ENCODE results near the gene ZBTB7A. TPM values are rescaled to one million over a fixed set of nuclear protein-coding genes. Genes with fewer than 3 reads are reported as not detected.

Gene ZBTB7A
- total RNA-seq, 1 donor from 2014 or later: 30.0 TPM

DNA sequence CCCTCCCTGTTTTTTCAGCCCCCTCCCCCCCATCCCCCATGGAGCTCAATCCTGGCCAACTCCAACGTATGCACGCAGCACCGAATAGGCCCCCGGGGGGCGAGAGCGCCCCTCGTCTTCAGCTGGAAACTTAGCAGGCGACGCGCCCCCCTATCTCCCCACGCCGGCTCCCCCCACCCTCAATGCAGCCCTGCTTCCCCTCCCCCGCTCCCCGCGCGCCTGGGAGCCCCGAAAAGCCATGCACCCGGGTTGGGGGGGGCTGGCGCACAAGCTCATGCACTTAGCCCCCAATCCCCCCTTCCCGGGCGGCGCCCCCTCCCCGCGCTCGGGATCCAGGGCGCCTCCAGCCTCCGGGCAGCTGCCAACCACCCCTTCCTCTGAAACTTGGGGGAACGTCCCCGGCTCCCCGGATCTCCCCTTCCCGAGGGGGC lies 508 bp downstream of the ZBTB7A start:
- Mint-ChIP-seq H3K36me3 (ENCODE audit: unreplicated experiment) (no peaks in the 10 kb centered on the region), H3K27ac (ENCODE audit: unreplicated experiment) (no peak overlapping the region), H3K4me1 (ENCODE audit: unreplicated experiment) (peaks cover 21% of the 10 kb centered on the region)

DNA sequence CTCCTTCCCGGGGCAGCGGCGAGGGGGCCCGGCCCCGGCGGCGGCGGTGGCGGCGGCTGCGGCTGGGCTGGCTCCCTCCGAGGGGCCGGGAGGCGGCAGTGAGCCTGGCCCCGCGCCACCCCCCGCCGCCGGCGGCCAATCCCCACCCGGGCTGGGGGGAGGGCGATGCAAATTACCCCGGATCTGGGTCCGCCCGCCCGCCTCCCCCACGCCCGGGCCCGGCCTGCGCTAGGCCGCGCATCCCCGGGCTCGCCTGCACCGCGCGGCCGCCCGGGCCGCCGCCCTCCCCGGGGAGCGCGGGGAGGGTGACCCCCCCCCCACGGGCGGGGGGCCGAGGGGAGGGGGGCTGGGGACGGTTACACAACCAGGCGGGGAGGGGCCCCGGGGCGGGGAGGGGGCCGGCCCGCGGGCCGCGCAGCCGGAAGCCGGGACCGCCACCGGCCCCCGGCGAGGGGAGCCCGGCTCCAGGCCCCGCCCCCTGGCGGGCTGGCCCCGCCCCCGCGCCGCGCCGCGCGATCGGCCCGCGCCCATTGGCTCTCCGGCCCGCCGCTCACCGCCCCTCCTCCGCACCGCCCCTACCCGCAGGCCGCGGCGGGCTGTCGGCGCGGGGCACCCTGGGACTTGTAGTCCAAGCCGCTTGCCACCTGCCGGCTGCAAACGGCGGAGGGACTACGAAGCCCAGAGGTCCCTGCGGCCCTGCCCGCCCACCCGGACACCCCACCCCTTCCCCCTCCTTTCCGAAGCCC lies 1.1 kb downstream of the ZBTB7A start:
- peak; percentile 99 for DNase-seq (ENCODE audit: extremely low spot score, unreplicated experiment)
- Mint-ChIP-seq H3K4me1 (ENCODE audit: unreplicated experiment) (peaks cover 21% of the 10 kb centered on the region), H3K4me3 (ENCODE audit: unreplicated experiment) (peak overlapping the region; percentile 63), H3K9me3 (ENCODE audit: unreplicated experiment) (no peaks in the 10 kb centered on the region), H3K27ac (ENCODE audit: unreplicated experiment) (no peak overlapping the region), H3K36me3 (ENCODE audit: unreplicated experiment) (no peaks in the 10 kb centered on the region), H3K27me3 (ENCODE audit: unreplicated experiment) (no peaks in the 10 kb centered on the region)
- TF ChIP-seq, protein P1, sequence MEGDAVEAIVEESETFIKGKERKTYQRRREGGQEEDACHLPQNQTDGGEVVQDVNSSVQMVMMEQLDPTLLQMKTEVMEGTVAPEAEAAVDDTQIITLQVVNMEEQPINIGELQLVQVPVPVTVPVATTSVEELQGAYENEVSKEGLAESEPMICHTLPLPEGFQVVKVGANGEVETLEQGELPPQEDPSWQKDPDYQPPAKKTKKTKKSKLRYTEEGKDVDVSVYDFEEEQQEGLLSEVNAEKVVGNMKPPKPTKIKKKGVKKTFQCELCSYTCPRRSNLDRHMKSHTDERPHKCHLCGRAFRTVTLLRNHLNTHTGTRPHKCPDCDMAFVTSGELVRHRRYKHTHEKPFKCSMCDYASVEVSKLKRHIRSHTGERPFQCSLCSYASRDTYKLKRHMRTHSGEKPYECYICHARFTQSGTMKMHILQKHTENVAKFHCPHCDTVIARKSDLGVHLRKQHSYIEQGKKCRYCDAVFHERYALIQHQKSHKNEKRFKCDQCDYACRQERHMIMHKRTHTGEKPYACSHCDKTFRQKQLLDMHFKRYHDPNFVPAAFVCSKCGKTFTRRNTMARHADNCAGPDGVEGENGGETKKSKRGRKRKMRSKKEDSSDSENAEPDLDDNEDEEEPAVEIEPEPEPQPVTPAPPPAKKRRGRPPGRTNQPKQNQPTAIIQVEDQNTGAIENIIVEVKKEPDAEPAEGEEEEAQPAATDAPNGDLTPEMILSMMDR (IDR thresholded peaks at IDR 0.05): no peak

More for the DNA sequence above, 508 bp downstream of the ZBTB7A start:
- Mint-ChIP-seq H3K9me3 (ENCODE audit: unreplicated experiment) (no peaks in the 10 kb centered on the region), H3K4me3 (ENCODE audit: unreplicated experiment) (peak overlapping the region; percentile 63), H3K27me3 (ENCODE audit: unreplicated experiment) (no peaks in the 10 kb centered on the region)
- no peak for DNase-seq (ENCODE audit: extremely low spot score, unreplicated experiment)
- TF ChIP-seq, protein P1 (IDR thresholded peaks at IDR 0.05): no peak

DNA sequence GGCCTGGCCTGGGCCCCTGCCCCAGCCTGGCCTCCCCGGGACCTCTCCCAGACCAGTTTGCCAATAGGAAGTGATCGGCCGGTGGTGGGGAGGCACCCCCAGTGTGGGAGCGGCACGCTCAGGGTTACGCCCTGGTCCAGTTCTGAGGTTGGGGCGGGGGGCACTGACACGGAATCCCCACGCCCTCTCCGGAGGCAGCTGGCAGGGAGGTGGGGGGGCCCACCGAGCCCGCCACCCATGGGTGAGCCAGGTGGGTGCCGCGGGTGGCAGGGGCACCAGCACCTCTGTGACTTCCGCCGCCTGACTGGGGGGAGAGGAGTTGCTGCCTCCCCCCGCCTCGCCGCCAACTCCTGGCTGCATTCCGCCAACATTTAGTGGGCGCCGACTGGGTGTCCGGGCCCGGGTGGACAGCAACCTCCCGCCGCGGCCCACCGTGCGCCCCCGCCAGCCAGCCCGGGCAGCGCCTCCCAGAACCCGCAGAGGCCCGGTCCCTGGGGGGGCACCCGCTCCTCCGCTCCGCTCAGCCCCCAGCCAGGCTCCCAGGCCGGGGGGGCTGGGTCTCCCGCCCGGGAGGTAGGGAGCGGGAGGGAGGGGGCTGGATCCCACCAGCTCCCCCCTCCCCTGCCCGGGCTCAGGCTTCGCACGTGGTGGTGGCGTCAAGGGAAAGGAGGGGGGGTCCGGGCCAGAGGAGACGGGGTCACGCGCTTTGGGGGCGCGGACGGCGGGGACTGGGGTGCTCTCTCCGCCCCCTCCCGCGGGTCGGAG lies 2.0 kb downstream of the ZBTB7A start:
- Mint-ChIP-seq H3K27ac (ENCODE audit: unreplicated experiment) (peak overlapping the region; percentile 75), H3K36me3 (ENCODE audit: unreplicated experiment) (no peaks in the 10 kb centered on the region), H3K9me3 (ENCODE audit: unreplicated experiment) (no peaks in the 10 kb centered on the region), H3K27me3 (ENCODE audit: unreplicated experiment) (no peaks in the 10 kb centered on the region), H3K4me1 (ENCODE audit: unreplicated experiment) (peaks cover 24% of the 10 kb centered on the region), H3K4me3 (ENCODE audit: unreplicated experiment) (peak overlapping the region; percentile 74)
- no peak for DNase-seq (ENCODE audit: extremely low spot score, unreplicated experiment)
- TF ChIP-seq, protein P1 (IDR thresholded peaks at IDR 0.05): no peak

DNA sequence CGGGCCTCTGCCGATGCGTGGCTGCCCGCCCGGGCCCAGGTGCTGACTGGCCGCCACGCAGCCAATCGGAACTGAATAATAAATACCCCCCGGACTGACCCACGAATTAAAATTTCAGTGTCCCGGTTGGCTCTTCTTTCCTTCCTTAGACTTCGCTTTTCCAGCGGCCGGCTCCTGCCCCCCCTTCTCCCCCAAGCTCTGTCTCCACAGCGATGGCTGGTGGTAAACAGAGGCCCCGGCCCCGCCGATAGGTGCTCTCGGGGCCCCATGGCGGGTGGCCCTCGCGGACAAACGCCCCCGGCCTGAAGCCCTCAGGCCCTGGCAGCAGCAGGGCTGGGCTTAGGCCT lies 2.6 kb downstream of the ZBTB7A start:
- H3K9me3 Mint-ChIP-seq (ENCODE audit: unreplicated experiment): no peaks in the 10 kb centered on the region
- H3K4me3 Mint-ChIP-seq (ENCODE audit: unreplicated experiment): peak overlapping the region; percentile 74
- TF ChIP-seq, protein P1 (IDR thresholded peaks at IDR 0.05): no peak
- peaks cover 26% of the 10 kb centered on the region for H3K4me1 Mint-ChIP-seq (ENCODE audit: unreplicated experiment)
- H3K27ac Mint-ChIP-seq (ENCODE audit: unreplicated experiment): peak overlapping the region; percentile 75
- no peak for DNase-seq (ENCODE audit: extremely low spot score, unreplicated experiment)
- no peaks in the 10 kb centered on the region for H3K36me3 Mint-ChIP-seq (ENCODE audit: unreplicated experiment)
- no peaks in the 10 kb centered on the region for H3K27me3 Mint-ChIP-seq (ENCODE audit: unreplicated experiment)
